Heart left ventricle (tissue), 13 donors: ENCODE data around the gene ARHGAP1.

Source experiments
- POLR2A ChIP-seq, 2 donors: fragments of 450-650 bp; IDR thresholded peaks; one replicate each; pipeline ENCODE4 v1.6.1; 2017; ENCODE audit warnings: antibody characterized with exemption in 2 of 2, mild to moderate bottlenecking in 2 of 2, moderate library complexity in 2 of 2
- TF ChIP-seq, protein P1 (sequence below), 12 donors: fragments of 200-600 bp; sonication (generic) in 4 of 12; IDR thresholded peaks; one replicate each; pipeline versions ENCODE4 v1.5.0 to v1.8.0; 2018 to 2022; ENCODE audit warnings: antibody characterized with exemption in 12 of 12, mild to moderate bottlenecking in 5 of 12
- donor health status: ischemic (EF 13 %, LVEDD 7.1; RV severe dilation, severe dysfunction).
- donor health status: DM: no; HTN: yes; CAD: no.
- donor health status: DM: no; HTN: no; CAD: no.
- donor health status: ischemic (EF 25% LVEDD 6.9; RV normal size, moderate dysfunction).
- donor health status: ischemic (EF 25% LVEDD 5.7; RV mildly dilated, moderate dysfunction).
- donor health status: ischemic (EF 35%, LVEDD 5.7; RV mildly dilated, moderate dysfunction).
- donor health status: nonischemic (EF 11% LVEDD 7.7; RV severe dilation, severe dysfunction).
- donor health status: DM: yes; HTN: yes; CAD: no.
- donor health status: PGD.
- donor health status: ischemic (EF 29% LVEDD 5.4; RV normal size, mild dysfunction).
- donor health status: nonischemic (EF 23%, LVEDD 6.1; RV moderate dilation, normal function).

DNA sequence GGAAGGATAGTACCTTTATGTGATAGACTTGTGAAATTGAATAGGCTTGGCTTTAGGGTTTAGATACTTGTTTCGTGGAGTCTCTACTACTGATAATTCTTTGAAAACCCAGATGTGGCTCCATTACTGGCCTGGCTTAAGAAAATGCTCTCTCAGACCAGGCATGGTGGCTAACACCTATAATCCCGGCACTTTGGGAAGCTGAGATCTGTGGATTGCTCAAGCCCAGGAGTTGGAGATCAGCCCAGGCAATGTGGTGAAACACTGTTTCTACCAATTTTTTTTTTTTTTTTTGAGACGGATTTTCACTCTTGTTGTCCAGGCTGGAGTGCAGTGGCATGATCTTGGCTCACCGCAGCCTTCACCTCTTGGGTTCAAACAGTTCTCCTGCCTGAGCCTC, 42.2 kb downstream of the ARHGAP1 start:
- TF ChIP-seq, protein P1, sequence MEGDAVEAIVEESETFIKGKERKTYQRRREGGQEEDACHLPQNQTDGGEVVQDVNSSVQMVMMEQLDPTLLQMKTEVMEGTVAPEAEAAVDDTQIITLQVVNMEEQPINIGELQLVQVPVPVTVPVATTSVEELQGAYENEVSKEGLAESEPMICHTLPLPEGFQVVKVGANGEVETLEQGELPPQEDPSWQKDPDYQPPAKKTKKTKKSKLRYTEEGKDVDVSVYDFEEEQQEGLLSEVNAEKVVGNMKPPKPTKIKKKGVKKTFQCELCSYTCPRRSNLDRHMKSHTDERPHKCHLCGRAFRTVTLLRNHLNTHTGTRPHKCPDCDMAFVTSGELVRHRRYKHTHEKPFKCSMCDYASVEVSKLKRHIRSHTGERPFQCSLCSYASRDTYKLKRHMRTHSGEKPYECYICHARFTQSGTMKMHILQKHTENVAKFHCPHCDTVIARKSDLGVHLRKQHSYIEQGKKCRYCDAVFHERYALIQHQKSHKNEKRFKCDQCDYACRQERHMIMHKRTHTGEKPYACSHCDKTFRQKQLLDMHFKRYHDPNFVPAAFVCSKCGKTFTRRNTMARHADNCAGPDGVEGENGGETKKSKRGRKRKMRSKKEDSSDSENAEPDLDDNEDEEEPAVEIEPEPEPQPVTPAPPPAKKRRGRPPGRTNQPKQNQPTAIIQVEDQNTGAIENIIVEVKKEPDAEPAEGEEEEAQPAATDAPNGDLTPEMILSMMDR (IDR thresholded peaks at IDR 0.05): no peak
- TF ChIP-seq POLR2A (IDR thresholded peaks at IDR 0.05): no peak
